Measurements from ENCODE around the gene TMPRSS4. TPM values are rescaled to one million over a fixed set of nuclear protein-coding genes. Genes with fewer than 3 reads are reported as not detected.

TMPRSS4 gene
- total and polyA plus RNA-seq, 2 donors (not counting 1 experiment from before 2014, with no cell fraction given): not detected

GRCh38 chr11:118124929-118125535, 48.2 kb downstream of the TMPRSS4 start:
- H3K36me3 ChIP-seq (replicated peaks in 1 of 2; ENCODE audit: control extremely low read depth in 1 of 2, control insufficient read depth in 1 of 2, extremely low read depth in 1 of 2, insufficient read depth in 2 of 2, low read length in 1 of 2): no peaks in the 10 kb centered on the region
- peaks cover 0 to 7% (median 0%) of the 10 kb centered on the region in 4 experiments for H3K27me3 ChIP-seq (replicated peaks in 1 of 4; ENCODE audit: control extremely low read depth in 1 of 4, control insufficient read depth in 3 of 4, insufficient read depth in 4 of 4, low read length in 3 of 4)
- no peak overlapping the region for H3K4me3 Mint-ChIP-seq
- no peak for DNase-seq
- intact Hi-C loops (cut with micrococcal nuclease): no loop called here
- H3K27ac ChIP-seq (ENCODE audit: low read length in 2 of 2): no peak overlapping the region
- TF ChIP-seq CTCF (IDR thresholded peaks at IDR 0.05): no peak
- no peak for TF ChIP-seq EZH2 (IDR thresholded peaks at IDR 0.05; ENCODE audit: borderline replicate concordance, insufficient read depth, low read depth, low read length, poor library complexity, severe bottlenecking)
- H3K9me3 ChIP-seq (ENCODE audit: control extremely low read depth in 1 of 3, control insufficient read depth in 2 of 3, insufficient read depth in 1 of 3, low read length in 2 of 3): no peaks in the 10 kb centered on the region
- no peak for ATAC-seq (ENCODE audit: low read depth)
- H3K9ac ChIP-seq (ENCODE audit: low read length): no peak overlapping the region
- no peaks in the 10 kb centered on the region for H4K20me1 ChIP-seq (ENCODE audit: control insufficient read depth, insufficient read depth, low read length, poor library complexity, severe bottlenecking)
- H3K9me3 Mint-ChIP-seq (ENCODE audit: insufficient read depth): no peaks in the 10 kb centered on the region
- H3K27ac Mint-ChIP-seq: no peak overlapping the region
- peaks cover 13% of the 10 kb centered on the region for H3K27me3 Mint-ChIP-seq
- no peak overlapping the region for H3K4me3 ChIP-seq (ENCODE audit: control extremely low read depth in 1 of 5, extremely low read depth in 1 of 5, insufficient read depth in 1 of 5, low read depth in 2 of 5, low read length in 4 of 5)
- H3K4me1 ChIP-seq (ENCODE audit: control insufficient read depth in 2 of 2, insufficient read depth in 2 of 2, low read length in 2 of 2): no peaks in the 10 kb centered on the region
- ChIA-PET CTCF (interaction anchor here (1.8 kb wide), 1 partner anchor 46 kb away, joined by 7 read pairs; no protein-coding TSS in a partner anchor), POLR2A (interaction anchor here (0.7 kb wide), 1 partner anchor 276 kb away, joined by 5 read pairs; no protein-coding TSS in a partner anchor)
- no peak overlapping the region for H3K4me2 ChIP-seq (replicated peaks; ENCODE audit: low read depth, low read length, poor library complexity, severe bottlenecking)
- no peaks in the 10 kb centered on the region for H3K4me1 Mint-ChIP-seq
- WGBS (ENCODE audit: insufficient coverage): 82% methylated on average over 5 of the region's 8 CpGs
- no peak overlapping the region for H2AFZ ChIP-seq (ENCODE audit: insufficient read depth, low read depth, low read length, poor library complexity, severe bottlenecking)
- no peaks in the 10 kb centered on the region for H3K79me2 ChIP-seq (ENCODE audit: control insufficient read depth, insufficient read depth, low read length)

- no peak overlapping the region for H3K4me3 Mint-ChIP-seq
- no peaks in the 10 kb centered on the region for H3K4me1 Mint-ChIP-seq
- peaks cover 13% of the 10 kb centered on the region for H3K27me3 Mint-ChIP-seq
- peaks cover 0 to 7% (median 0%) of the 10 kb centered on the region in 4 experiments for H3K27me3 ChIP-seq (replicated peaks in 1 of 4; ENCODE audit: control extremely low read depth in 1 of 4, control insufficient read depth in 3 of 4, insufficient read depth in 4 of 4, low read length in 3 of 4)
- TF ChIP-seq EZH2 (IDR thresholded peaks at IDR 0.05; ENCODE audit: borderline replicate concordance, insufficient read depth, low read depth, low read length, poor library complexity, severe bottlenecking): no peak
- no peak for TF ChIP-seq CTCF (IDR thresholded peaks at IDR 0.05)
- ChIA-PET CTCF (interaction anchor here (1.8 kb wide), 1 partner anchor 45 kb away, joined by 7 read pairs; no protein-coding TSS in a partner anchor), POLR2A (interaction anchor here (0.7 kb wide), 2 partner anchors 277 to 580 kb away, joined by 3 to 5 read pairs; no protein-coding TSS in a partner anchor)
- intact Hi-C loops (cut with micrococcal nuclease): no loop called here
- no peak for DNase-seq
- H2AFZ ChIP-seq (ENCODE audit: insufficient read depth, low read depth, low read length, poor library complexity, severe bottlenecking): no peak overlapping the region
- no peaks in the 10 kb centered on the region for H3K9me3 ChIP-seq (ENCODE audit: control extremely low read depth in 1 of 3, control insufficient read depth in 2 of 3, insufficient read depth in 1 of 3, low read length in 2 of 3)
- H3K4me3 ChIP-seq (ENCODE audit: control extremely low read depth in 1 of 5, extremely low read depth in 1 of 5, insufficient read depth in 1 of 5, low read depth in 2 of 5, low read length in 4 of 5): no peak overlapping the region
- no peak overlapping the region for H3K4me2 ChIP-seq (replicated peaks; ENCODE audit: low read depth, low read length, poor library complexity, severe bottlenecking)
- H3K9ac ChIP-seq (ENCODE audit: low read length): no peak overlapping the region
- no peak overlapping the region for H3K27ac Mint-ChIP-seq
- no peaks in the 10 kb centered on the region for H3K4me1 ChIP-seq (ENCODE audit: control insufficient read depth in 2 of 2, insufficient read depth in 2 of 2, low read length in 2 of 2)
- H3K9me3 Mint-ChIP-seq (ENCODE audit: insufficient read depth): no peaks in the 10 kb centered on the region
- ATAC-seq (ENCODE audit: low read depth): no peak
- no peaks in the 10 kb centered on the region for H4K20me1 ChIP-seq (ENCODE audit: control insufficient read depth, insufficient read depth, low read length, poor library complexity, severe bottlenecking)
- no peak overlapping the region for H3K27ac ChIP-seq (ENCODE audit: low read length in 2 of 2)
- no peaks in the 10 kb centered on the region for H3K79me2 ChIP-seq (ENCODE audit: control insufficient read depth, insufficient read depth, low read length)
- no peaks in the 10 kb centered on the region for H3K36me3 ChIP-seq (replicated peaks in 1 of 2; ENCODE audit: control extremely low read depth in 1 of 2, control insufficient read depth in 1 of 2, extremely low read depth in 1 of 2, insufficient read depth in 2 of 2, low read length in 1 of 2)
- 90% methylated on average over 4 of the region's 7 CpGs for WGBS (ENCODE audit: insufficient coverage)
These were observed 49.4 kb downstream of the TMPRSS4 start for GRCh38 chr11:118126082-118126838.

Data from B cell (primary cell).